Measurements from ENCODE around the gene TRIM75.
"Not testable (repeated sequence)": the region's sequence is repeated elsewhere in the genome, so short reads cannot be mapped to it uniquely, and the experiment has no call there.

Gene TRIM75

DNA sequence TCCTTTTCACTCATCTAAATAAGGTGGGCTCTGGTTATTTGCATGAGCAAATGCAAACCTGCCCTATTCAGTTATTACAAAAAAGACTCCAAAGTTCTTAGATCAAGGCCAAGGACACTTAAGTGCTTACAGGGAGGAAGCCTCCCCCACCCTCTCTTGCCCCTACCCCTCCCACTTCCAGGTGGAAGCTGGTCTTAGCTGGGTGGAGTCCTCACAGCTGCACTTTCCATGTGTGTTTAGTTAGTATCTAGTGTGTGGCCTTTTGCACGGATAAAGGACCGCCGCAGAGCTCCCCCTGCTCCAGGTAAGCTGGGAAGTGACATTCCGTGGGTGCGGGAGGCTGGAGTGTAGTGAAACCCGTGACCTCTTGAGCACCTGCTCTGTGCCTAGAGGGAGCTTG is at the start of gene TRIM75:
Gene TRIM75, plus strand, starts transcription at position 222 of the 400 bp plus-strand sequence. CDS start 5,282 bp downstream, outside the sequence.
- no peak for DNase-seq

DNA sequence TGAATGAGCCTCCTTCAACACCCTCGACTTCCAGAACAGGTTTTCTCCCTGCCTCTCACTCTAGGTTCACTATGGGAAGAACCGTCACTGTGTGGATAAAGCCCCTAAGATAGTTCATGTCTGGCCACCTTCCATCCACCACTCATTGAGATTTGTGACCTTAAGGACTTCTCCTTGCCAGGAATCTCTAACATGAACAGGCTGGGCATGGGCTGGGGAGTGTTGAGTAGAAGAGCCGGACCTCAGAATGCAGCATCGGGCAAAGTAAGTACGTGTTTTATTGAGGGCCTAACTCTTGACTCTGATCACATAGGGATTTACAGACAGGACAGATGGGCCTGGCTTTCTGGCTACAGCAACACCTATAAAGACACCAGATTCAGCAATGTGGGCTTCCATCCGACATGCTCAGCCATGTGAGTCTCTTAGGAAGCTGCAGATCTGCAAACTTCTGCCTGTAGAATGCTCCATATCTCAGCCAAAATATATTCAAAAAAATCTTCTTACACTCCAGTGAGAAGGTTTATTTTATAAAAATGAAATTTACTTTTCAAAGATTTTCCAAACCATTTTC is 48.2 kb upstream of the TRIM75 start:
- DNase-seq, result no peak

DNA sequence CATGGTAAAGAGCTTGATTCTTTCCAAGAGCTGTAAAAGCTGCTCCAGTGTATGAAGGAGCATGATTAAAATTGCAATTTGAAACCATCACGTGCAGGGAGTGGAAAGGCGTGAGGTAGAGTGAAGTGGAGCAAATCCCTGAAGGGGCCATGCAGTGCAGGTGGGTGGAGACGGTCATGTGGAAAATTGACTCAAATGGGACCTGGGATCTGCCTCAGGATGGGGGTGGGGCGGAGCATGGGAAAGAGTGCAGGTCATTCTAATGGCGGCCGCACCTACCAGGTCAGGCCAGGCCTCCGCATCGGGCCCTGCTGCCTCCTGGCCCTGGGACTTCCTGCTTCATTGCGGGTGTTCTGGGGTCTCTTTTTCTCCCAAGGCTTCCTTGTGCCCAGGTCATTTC is 47.2 kb upstream of the TRIM75 start:
- DNase-seq, result no peak

DNA sequence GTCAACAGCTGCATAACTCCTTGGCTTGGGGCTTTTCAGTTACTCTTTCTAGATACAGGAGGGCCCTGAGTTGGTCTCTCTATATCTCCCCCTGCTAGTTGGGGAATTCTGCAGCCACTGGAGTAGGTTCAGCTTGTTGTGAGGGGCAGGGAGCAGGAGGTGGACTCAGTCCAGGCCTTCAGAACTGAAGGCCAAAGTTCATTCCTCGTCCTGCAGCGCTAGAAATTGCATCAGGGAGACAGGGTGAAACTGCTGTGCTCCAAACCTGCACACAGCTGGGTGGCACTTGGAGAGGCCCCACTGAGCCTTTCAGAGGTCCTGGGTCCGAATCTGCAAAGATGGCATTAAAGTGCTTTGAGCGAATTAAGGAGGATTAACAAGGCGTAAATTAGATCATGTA is 46.8 kb upstream of the TRIM75 start:
- DNase-seq, result no peak

DNA sequence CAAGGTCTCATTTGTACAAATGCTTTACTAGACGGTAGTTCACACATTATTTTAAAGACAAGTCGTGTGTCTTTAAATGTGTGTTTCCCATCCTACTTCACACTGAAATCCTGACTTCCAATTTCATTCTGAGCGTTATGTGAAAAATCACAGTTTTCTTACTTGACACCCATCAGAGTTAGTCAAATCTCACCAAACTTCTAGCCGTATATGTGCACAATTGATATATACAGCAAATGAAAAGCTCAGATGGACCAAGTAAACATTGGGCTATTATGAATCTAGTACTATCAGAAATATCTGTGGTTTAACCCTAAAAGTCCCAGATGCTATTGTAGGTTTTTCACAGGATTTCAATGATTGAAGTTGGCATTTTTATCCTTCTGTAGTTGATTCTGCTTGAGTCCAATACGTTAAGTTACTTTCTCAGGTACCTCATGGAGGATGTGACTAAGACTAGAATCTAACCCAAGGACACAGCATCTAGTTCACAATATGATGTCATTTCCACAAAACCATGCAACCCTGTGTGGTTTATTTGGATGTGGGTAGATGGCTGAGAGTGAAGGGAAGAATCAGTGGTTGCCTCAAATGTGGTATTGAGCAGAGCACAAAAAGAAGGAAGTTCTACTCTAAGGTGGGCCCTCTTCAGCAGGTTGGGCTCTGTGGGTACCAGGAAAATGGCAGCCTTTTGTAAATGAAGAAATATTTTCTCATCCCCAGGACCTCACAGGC is 44.0 kb upstream of the TRIM75 start:
- no peak for DNase-seq

DNA sequence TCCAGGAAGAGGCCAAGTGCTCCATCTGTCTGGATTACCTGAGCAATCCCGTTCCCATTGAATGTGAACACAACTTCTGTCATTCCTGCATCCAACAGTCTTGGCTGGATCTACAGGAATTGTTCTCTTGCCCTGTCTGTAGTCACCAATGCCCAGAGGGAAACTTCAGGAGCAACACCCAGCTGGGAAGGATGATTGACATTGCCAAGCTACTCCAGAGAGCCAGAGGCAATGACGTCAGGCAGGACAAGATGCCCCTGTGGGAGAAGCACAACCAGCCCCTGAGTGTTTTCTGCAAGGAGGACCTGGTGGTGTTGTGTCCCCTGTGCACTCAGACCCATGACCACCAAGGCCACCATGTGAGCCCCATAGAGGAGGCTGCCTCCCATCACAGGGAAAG is 43.2 kb upstream of the TRIM75 start:
- no peak for DNase-seq

DNA sequence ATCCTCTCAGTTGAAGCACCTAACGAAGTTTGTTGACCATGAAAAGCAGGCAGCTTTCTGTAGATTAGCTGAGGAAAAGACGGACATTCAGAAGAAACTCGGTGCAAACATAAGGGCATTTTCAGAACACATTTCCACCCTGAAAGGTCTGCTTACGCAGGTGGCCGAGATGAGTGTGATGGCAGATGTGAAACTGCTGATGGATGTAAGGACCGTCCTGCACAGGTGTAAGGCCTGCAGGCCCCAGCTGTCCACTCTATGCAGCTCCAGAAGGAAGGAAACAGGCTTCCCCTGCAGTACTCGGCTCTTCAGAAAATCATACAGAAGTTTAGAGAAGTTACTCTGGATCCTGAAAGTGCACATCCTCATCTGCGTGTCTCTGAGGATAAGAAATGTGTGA is 42.7 kb upstream of the TRIM75 start:
- DNase-seq, result no peak

DNA sequence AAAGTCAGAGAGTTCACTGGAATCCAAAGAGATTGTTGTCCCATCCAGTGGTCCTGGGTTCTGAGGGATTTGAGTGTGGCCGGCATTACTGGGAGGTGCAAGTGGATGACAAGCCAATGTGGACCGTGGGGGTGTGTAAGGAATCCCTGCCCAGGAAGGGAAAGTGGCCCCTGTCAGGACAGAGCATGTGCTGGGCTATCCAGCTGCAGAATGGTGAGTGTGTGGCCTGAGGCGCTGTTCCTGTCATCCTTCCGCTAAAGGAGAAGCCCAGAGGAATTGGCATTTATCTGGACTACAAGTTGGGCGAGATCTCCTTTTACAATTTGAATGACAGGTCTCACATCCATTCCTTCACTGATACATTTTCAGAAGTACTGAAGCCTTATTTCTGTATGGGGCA is 42.3 kb upstream of the TRIM75 start:
- no peak for DNase-seq

DNA sequence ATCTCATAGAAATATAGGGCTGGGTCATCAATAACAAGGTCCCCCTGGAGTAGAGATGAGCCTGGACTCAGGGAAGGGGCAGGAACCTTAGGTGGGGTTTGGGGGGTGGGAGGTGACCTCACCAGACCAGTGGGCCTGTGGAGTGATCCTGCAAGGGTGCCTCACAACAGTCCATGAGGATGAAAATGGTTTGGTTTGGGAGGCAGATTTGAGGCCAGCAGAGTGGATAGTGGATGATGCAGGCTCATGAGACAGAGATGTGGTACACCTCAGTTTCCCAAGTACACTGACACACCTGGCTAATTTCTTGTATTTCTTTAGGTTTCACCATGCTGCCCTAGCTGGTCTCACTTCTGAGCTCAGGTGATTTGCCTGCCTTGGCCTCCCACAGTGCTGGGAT is 40.0 kb upstream of the TRIM75 start:
- DNase-seq, result no peak

DNA sequence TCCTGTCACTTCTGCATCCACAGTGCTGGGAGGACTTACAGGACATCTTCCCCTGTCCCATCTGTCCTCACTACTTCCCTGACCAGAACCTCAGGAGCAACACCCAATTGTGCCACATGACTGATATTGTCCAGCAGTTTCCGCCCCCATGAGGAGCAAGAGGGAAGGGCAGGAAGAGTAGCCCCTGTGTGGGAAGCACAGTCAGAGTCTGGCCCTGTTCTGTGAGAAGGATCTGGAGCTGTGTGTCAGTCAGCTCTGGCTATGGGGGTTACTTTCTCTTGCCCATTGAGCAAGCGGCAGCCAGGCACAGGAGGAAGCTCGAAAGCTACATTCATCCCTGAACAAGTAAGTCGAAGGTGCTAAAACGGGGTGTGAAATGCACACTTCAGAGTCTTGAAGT is 36.7 kb upstream of the TRIM75 start:
- no peak for DNase-seq

DNA sequence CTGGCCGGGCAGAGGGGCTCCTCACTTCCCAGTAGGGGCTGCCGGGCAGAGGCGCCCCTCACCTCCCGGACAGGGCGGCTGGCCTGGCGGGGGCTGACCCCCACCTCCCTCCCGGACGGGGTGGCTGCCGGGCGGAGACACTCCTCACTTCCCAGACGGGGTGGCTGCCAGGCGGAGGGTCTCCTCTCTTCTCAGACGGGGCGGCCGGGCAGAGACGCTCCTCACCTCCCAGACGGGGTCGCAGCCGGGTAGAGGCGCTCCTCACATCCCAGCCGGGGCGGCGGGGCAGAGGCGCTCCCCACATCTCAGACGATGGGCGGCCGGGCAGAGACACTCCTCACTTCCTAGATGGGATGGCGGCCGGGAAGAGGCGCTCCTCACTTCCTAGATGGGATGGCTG is 33.7 kb upstream of the TRIM75 start:
- not testable (repeated sequence) for DNase-seq

DNA sequence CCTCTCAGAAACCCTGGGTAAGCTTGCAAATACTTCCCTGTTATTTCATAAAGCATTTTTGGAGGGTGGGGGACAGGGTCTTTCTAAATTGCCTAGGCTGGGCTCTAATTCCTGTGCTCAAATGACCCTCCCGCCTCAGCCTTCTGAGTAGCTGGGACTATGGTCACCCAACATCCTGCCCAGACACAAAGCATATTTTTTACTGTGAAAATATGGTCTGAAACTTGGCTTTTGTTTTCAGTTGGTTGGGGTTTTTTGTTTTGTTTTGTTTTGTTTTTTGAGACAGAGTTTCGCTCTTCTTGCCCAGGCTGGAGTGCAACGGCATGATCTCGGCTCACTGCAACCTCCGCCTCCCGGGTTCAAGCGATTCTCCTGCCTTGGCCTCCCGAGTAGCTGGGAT is 27.9 kb upstream of the TRIM75 start:
- not testable (repeated sequence) for DNase-seq

DNA sequence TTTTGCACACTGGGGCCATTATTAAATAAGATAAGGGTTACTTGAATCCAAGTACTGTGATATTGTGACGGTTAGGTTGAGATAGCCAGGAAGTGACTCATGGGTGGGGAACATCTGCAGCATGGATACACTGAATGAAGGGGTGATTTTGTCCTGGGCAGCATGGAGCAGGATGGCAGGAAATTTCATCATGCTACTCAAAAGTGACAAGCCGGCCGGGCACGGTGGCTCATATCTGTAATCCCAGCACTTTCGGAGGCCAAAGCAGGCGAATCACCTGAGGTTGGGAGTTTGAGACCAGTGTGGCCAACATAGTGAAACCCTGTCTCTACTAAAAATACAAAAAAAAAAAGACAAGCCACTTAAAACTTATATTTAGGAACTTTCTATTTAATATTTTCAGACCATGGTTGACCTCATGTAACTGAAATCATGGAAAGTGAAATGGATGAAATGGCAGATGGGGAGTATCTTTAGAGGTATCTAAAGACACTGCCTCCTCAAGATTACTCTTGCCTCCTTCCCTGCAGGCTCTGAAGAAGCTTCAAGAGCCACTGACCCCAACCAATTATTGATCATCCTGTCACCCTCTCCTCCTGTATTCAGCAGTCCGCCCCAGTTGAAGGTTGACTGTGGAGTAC is 25.8 kb upstream of the TRIM75 start:
- no peak for DNase-seq

DNA sequence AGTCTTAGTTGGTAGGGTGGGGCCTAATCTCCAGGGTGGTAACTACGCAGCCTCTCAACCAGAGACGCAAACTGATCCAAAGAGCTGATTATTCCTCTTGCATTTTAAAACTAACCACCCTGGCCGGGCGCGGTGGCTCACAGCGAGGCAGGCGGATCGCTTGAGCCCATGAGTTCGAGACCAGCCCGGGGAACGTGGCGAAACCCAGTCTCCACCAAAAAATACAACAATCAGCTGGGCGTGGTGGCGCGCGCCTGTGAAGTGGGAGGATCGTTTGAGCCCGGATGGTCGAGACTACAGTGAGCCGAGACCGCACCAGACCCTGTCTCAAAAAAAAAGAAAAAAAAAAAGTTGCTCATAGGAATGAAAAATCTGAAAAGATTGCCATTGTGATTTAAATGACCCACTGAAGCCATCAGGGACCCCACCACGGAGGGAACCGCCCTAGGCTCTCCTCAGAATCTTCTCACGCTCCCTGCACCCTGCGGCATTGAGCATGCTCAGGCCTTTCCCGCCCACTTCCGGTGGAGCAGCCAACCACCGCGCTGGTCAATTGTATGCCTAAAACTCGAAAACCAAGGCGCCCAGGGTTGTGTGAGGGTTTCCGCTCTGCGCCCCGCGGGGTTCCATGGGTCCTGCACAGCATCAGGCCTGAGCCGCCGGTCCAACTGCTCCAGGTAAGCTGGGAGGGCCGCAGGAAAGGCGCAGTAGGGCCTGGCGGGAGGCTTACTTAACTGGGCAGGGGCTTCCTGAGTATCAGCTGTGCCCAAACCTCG is 22.0 kb upstream of the TRIM75 start, which contains the start of gene TRIM60:
Gene TRIM60, plus strand, starts transcription at position 564 of the 776 bp plus-strand sequence. CDS start 8,074 bp downstream, outside the sequence.
- DNase-seq, result no peak

DNA sequence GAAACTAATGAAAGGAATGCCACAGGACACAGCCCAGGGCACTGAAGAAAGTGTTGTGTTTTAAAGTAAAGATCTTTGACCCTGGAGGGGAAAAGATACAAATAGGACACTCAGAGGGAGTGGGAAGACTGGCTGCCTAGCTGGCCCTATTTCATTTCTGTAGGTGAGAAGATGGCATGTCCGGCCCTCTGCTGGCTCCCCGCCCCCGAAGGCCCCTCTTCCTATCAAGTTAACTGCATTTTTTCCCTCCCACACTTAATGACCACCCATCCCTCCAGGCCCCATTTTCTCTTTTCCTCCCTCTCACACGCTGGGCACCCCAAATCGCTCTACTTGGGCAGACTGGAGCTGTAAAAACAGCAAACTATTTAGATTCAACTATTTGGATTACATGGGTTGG is 5.5 kb upstream of the TRIM75 start:
- no peak for DNase-seq

DNA sequence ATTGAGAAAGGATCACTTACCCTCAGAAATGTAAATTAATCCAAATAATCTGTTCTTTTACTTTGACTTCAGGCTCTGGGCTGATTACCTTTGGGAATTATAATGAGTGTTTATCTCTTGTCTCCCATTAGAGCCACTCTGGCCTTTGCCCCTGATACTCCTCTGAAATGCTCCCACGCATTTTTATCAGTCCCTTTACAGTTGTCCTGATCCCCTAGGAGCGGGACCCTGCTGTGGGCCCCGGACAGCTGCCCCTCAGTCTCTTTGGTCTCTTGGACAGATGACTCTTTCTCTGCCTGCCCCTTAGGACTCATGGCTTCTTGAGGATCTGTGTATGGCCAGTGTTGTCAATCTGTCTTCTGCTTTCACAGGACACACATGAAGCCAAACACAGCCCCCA is 1.0 kb upstream of the TRIM75 start:
- no peak for DNase-seq

DNA sequence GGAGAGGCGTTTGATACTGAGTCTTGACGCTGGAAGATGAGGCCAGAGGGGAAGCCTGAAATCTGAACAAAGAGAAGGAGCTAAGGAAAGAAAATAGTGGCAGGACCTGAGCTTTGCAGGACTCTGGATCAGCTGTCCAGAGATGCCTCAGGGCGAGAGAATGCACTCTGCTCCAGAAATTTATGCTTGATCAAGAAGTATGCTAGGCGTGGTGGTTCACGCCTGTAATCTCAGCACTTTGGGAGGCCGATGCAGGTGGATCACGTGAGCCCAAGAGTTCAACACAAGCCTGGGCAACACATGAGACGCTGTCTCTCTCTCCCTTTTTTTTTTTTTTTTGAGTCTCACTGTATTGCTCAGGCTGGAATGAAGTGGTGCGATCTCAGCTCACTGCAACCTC is 1.9 kb downstream of the TRIM75 start:
- no peak for DNase-seq

DNA sequence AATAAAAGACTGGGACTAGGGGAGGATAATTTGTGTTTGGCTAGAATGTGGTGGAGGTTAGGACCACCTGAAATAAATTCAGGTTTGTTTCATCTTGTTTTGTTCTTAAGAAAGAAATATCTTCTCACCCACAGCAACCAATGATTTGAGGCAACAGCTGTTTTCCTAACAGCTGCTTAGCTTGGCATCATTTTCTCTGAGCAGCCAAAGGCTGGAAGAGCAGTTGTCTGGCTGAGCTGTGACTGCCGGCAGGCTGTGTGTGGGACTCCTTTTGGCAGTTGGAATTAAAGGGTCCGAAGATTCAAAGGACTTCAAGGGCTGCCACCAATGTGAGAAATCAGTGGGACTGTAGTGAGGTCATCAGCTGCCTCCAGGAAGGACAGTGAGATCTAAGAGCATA is 5.0 kb downstream of the TRIM75 start:
- no peak for DNase-seq

DNA sequence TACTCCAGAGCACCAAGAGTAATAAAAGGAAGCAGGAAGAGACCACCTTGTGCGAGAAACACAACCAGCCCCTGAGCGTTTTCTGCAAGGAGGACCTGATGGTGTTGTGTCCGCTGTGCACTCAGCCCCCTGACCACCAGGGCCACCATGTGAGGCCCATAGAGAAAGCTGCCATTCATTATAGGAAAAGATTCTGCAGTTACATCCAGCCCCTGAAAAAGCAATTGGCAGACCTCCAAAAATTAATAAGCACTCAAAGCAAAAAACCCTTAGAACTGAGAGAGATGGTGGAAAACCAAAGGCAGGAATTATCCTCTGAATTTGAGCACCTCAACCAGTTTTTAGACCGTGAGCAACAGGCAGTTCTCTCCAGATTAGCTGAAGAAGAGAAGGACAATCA is 5.7 kb downstream of the TRIM75 start:
- no peak for DNase-seq

DNA sequence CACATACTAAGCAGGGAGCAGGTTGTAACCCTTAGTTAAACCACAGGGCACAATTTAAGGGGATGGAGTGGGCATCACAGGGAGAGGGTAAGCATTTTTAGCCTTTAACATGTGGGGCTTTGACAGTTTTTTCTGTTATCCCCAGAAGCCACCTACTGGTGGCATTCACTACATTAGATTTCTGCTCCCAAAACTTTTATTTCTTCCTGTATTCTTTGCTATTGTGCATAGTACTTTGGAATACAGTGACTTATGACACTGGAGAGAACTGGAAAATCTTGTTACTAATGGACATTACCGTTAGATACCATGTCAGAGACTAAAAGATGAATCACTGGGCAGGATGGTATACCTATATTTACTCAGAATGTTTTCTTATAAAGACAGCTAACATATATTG is 7.3 kb downstream of the TRIM75 start:
- no peak for DNase-seq

DNA sequence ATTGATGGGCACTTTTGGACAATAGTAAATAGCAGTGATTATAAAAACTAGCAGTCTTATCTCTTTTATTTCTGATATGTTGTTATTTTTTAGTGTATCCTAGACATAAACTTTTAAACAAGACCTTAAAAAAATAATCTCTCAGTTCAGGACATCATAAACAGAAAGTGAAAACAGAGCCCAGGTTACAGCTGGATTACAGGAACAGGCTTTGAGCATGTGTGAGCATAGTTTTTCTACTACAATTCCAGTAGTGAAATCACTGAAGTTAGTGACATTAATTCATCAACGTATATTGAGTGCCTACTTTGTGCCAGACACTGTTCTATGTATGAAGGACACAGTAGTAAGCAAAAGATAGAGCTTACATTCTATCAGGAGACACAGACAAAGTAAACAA is 16.9 kb downstream of the TRIM75 start:
- DNase-seq, result no peak

DNA sequence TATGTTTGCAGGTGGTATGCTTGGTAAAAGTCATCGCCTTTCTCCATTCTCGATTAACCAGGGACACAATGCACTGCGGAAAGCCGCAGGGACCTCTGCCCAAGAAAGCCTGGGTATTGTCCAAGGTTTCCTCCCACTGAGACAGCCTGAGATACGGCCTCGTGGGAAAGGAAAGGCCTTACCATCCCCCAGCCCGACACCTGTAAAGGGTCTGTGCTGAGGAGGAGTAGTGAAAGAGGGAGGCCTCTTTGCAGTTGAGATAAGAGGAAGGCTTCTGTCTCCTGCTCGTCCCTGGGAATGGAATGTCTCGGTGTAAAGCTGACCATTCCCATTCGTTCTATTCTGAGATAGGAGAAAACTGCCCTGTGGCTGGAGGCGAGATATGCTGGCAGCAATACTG is 19.7 kb downstream of the TRIM75 start:
- DNase-seq, result not testable (repeated sequence)

DNA sequence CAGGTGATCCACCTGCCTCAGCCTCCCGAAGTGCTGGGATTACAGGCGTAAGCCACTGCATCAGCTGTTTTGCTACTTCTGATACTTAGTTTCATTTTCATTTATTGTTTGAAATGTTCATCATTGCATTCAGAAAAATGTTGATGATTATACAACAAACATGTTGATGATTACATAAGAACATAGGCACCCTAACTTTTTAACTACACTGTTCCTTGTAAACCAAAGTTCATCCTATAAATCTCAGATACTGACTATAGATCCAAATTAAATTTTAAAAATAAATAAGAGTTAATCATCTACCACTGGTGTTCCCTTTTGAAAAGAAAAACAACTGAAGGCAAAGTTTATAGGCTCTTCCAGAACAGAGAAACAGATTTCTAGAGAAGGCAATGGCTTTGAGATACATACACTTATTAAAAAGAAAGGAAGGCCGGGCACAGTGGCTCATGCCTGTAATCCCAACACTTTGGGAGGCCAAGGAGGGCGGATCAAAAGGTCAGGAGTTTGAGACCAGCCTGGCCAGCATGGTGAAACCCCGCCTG is 23.4 kb downstream of the TRIM75 start:
- DNase-seq, result no peak

Measured in activated CD8-positive, alpha-beta memory T cell treated with anti-CD3 and anti-CD28 coated beads, Interleukin-2, amount 50 U/mL, for 48 hours (primary cell).